CMK (cell line): ENCODE results near the gene LRIG1.

Experiments
- DNase-seq: peaks from one replicate; pipeline ENCODE4 v3.0.0-alpha.2; 2010; ENCODE audit warnings: low read depth

LRIG1 gene

GRCh38 chr3:66486646-66487045, 14.2 kb downstream of the LRIG1 start:
- no peak for DNase-seq

GRCh38 chr3:66486202-66486601, 14.6 kb downstream of the LRIG1 start:
- no peak for DNase-seq

GRCh38 chr3:66485291-66485968, 15.4 kb downstream of the LRIG1 start:
- DNase-seq = no peak

- no peak for DNase-seq
These were observed 16.5 kb downstream of the LRIG1 start for GRCh38 chr3:66484106-66484844.

GRCh38 chr3:66483409-66483906, 17.4 kb downstream of the LRIG1 start:
- DNase-seq = no peak

GRCh38 chr3:66483006-66483405, 17.8 kb downstream of the LRIG1 start:
- no peak for DNase-seq

GRCh38 chr3:66482018-66482404, 18.8 kb downstream of the LRIG1 start:
- no peak for DNase-seq

GRCh38 chr3:66481071-66482017, 19.5 kb downstream of the LRIG1 start:
- no peak for DNase-seq

- DNase-seq = no peak
These were observed 20.2 kb downstream of the LRIG1 start for GRCh38 chr3:66480666-66481065.

- no peak for DNase-seq
These were observed 21.3 kb downstream of the LRIG1 start for GRCh38 chr3:66479532-66479947.

- no peak for DNase-seq
These were observed 21.9 kb downstream of the LRIG1 start for GRCh38 chr3:66478960-66479359.

GRCh38 chr3:66477856-66478255, 23.0 kb downstream of the LRIG1 start:
- DNase-seq = no peak

- no peak for DNase-seq
These were observed 23.9 kb downstream of the LRIG1 start for GRCh38 chr3:66476852-66477381.

GRCh38 chr3:66475386-66476020, 25.3 kb downstream of the LRIG1 start:
- DNase-seq = no peak

- no peak for DNase-seq
These were observed 27.1 kb downstream of the LRIG1 start for GRCh38 chr3:66473692-66474091.

GRCh38 chr3:66473181-66473580, 27.6 kb downstream of the LRIG1 start:
- DNase-seq = no peak

GRCh38 chr3:66472313-66473134, 28.3 kb downstream of the LRIG1 start:
- DNase-seq = no peak

GRCh38 chr3:66470956-66471686, 29.7 kb downstream of the LRIG1 start:
- no peak for DNase-seq

GRCh38 chr3:66470285-66470684, 30.5 kb downstream of the LRIG1 start:
- no peak for DNase-seq

- no peak for DNase-seq
These were observed 31.6 kb downstream of the LRIG1 start for GRCh38 chr3:66469220-66469640.
